Omental fat pad (tissue), 4 donors: ENCODE measurements around the gene CELF5. TPM values are rescaled to one million over a fixed set of nuclear protein-coding genes. Genes with fewer than 3 reads are reported as not detected.

Experiments
- ATAC-seq: fragments of 150-250 bp; one replicate; pipeline ENCODE4 v1.9.1; 2016; ENCODE audit warnings: mild to moderate bottlenecking, moderate library complexity; ENCODE audit not compliant: low FRiP score
- DNase-seq: peaks from one replicate; pipeline ENCODE4 v3.0.0-alpha.2; 2019; ENCODE audit warnings: low spot score
- CTCF ChIP-seq, 3 donors: fragments of 450-650 bp; IDR thresholded peaks; one replicate each; pipeline ENCODE4 v1.5.1; 2016 to 2017; ENCODE audit warnings: antibody characterized with exemption in 3 of 3, mild to moderate bottlenecking in 3 of 3, moderate library complexity in 2 of 3
- total RNA-seq, 4 donors: library from RNA; depleted of rRNA; stranded (reverse); fragments of >200 nt; gene quantifications; one replicate each; pipeline ENCODE4 v1.1.0, GENCODE V29; 2016

CELF5 gene
- total RNA-seq, 4 donors from 2014 or later: not detected

- no peak for DNase-seq
- TF ChIP-seq CTCF (IDR thresholded peaks at IDR 0.05): no peak
- ATAC-seq: peak; percentile 1
Observed at GRCh38 chr19:3345850-3346460, 121.5 kb downstream of the CELF5 start.

Other genes with a start within 250 kb of the CELF5 start
- gene TLE6, start 247.1 kb upstream of the CELF5 start, total RNA-seq: 1 to 10 TPM in 3 of 4 donors, under 1 TPM in 1; 0.36 to 2.8 (median 1.7) TPM
- 10 to 100 TPM; 19.3 to 39.8 (median 31.0) TPM for gene TLE2, start 195.4 kb upstream of the CELF5 start, total RNA-seq
- gene TLE5, start 162.2 kb upstream of the CELF5 start, total RNA-seq: 100 to 1,000 TPM; 226 to 340 (median 261) TPM
- gene GNA11, start 130.3 kb upstream of the CELF5 start, total RNA-seq: 10 to 100 TPM; 36.9 to 58.2 (median 43.5) TPM
- 10 to 100 TPM; 10.2 to 33.7 (median 10.8) TPM for gene GNA15, start 88.6 kb upstream of the CELF5 start, total RNA-seq
- gene S1PR4, start 45.9 kb upstream of the CELF5 start, total RNA-seq: 10 to 100 TPM in 1 of 4 donors, 1 to 10 TPM in 3; 1.1 to 35.3 (median 9.4) TPM
- gene NCLN, start 38.7 kb upstream of the CELF5 start, total RNA-seq: 10 to 100 TPM; 33.6 to 65.7 (median 41.1) TPM
- 10 to 100 TPM; 55.7 to 84.5 (median 65.5) TPM for gene NFIC, start 141.9 kb downstream of the CELF5 start, total RNA-seq